Measurements from ENCODE around the gene CELA2A.

The CELA2A gene

DNA sequence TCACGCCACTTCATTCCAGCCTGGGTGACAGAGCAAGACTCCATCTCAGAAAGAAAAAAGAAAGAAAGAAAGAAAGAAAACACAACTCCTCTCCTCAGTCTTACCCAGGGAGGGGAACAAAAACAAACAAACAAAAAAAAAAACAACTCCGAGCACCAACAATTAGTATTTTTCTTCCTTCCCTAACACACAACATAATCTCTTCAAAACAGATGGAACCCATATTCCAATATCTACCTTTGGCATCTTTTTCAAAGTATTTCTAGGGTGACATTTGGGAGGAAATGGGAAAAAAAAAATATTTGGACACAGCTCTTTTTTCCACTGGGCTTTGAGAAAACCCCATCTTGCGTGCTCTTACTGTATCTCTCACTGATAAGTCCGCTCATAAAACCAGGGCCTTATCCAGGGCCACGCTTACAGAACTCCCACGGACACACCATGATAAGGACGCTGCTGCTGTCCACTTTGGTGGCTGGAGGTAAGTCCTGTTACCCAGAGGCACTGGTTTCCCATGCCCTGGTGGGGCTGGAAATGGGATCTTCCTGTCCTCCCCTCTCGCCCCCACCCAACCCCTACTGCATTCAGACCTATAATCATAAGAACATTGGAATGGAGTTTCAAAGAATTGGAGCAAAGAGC is at the start of gene CELA2A:
Gene CELA2A, plus strand, starts transcription at position 420 of the 642 bp plus-strand sequence. Its CDS starts 22 bp downstream, at position 442.
- in situ Hi-C loops (cut with MboI; ENCODE audit: low sequenced_read_pairs), result no loop called here

DNA sequence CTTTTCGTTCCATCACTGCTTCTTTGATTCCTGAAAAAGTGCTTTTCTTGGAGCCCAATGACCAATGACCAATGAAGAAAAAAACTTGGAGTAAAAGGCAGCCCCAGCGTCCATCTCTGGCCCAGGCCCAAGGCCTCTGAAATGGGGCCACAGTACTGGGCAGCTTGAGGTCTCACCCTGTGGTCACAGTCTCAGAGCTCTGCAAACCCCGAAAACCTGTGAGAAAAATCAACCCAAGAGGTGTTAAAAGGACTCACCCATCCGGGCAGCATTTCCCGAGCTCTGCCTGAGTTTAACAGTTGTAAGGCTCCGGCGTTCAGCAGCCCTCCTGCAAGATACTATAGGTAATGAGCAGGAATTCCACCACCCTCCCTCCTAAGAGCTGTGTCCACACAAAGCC is 49.0 kb upstream of the CELA2A start:
- in situ Hi-C loops (cut with MboI; ENCODE audit: low sequenced_read_pairs), result no loop called here

DNA sequence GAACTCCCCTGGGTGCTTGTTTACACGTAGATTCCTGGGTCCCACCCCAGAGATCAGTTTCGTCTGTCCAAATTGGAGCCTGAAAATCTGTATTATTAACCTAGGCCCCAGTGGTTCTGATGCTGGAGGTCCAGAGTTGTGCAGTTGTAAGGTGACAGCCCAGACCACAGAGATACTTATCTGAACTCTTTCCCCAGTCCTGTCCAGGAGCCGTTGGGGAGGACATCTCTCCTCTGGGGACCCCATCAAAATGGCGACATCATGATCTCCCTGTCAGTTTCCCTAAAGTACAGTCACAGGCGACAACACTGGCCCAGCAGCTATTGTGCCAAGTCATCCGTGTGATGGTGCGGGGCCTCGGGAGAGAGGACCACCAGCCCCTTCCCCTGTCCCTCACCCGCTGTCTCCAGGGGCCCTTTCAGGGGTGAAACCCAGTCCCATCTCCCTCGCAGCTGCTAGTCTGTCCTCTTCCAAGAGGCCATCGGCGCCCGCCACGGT is 47.6 kb upstream of the CELA2A start:
- in situ Hi-C loops (cut with MboI; ENCODE audit: low sequenced_read_pairs), result no loop called here

DNA sequence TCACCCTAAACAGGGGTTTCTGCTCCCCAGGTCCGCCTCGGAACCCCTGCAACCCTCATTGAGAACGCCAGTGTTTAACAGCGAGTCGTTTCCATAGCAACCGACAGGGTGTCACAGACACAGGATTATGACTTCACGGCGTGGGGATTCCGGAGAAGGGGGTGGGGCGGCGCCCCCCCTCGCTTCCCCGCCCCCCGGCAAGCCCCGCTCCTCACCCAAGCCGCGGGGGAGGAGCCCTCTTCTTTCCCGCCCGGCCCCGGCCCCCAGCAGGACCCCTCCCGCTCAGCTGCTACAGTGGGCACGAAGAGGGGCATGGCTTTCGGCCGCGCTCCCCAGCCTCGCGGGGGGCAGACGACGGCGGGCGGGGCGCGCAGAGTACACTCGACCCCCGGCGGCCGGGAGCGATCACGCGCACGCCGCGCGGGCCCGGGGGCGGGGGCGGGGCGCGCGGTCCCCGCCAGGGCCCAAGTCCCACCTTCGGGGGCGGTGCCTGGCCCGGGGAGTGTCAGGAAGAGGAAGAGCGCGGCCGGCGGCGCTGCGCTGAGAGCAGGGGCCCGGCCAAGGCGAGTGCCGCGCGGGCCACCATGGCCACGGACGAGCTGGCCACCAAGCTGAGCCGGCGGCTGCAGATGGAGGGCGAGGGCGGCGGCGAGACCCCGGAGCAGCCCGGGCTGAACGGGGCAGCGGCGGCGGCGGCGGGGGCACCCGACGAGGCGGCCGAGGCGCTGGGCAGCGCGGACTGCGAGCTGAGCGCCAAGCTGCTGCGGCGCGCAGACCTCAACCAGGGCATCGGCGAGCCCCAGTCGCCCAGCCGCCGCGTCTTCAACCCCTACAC is 46.9 kb upstream of the CELA2A start, which contains the start of gene EFHD2:
Gene EFHD2, plus strand, starts transcription at position 501 of the 835 bp plus-strand sequence. Its CDS starts 84 bp downstream, at position 585.
- in situ Hi-C loops (cut with MboI; ENCODE audit: low sequenced_read_pairs), result no loop called here

DNA sequence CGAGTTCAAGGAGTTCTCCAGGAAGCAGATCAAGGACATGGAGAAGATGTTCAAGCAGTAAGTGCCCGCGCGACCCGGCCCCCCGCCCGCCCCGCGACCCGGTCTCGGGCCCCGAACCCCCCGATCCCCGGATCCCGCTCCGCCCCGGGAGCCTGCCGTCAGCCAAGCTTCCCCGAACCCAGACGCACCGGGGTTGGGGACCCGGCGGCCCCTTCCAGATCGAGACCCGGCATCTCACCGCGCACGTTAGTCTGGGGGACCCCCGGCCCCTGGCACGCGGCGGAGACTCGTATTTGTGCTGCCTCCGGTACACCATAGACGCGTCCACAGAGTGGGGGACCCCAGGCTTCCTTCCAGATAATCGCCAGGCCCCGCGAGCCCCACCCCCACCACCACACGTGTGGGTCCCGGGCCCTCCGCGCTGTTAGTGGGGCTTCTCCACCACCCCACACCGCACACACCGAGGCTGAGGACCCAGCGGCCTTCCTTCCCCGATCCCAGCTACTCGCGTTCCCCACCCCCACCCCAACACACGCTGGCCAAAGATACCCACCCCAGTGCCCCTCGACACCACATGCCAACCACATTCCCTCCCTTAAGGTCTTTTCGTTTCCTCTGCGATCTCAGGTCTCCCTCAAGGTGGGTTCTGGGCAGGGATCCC is 46.2 kb upstream of the CELA2A start:
- in situ Hi-C loops (cut with MboI; ENCODE audit: low sequenced_read_pairs), result no loop called here

DNA sequence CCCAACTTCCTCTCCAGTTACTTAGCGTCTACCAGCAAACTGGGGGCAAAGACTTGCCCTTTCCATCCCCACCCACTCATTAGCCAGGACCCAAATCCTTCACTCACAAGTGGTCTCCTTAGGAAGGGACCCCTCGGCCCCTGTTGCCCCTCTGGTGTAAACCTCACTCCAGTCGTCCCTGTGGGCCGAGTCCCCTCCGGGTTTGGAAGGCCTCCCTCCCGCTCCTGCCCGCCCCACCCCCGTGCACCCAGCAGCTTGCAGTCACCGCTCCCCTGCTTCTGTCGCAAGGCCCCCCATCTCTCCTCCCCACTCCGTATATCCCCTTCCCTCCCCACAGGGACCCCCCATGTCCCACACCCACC is 45.7 kb upstream of the CELA2A start:
- in situ Hi-C loops (cut with MboI; ENCODE audit: low sequenced_read_pairs), result no loop called here

DNA sequence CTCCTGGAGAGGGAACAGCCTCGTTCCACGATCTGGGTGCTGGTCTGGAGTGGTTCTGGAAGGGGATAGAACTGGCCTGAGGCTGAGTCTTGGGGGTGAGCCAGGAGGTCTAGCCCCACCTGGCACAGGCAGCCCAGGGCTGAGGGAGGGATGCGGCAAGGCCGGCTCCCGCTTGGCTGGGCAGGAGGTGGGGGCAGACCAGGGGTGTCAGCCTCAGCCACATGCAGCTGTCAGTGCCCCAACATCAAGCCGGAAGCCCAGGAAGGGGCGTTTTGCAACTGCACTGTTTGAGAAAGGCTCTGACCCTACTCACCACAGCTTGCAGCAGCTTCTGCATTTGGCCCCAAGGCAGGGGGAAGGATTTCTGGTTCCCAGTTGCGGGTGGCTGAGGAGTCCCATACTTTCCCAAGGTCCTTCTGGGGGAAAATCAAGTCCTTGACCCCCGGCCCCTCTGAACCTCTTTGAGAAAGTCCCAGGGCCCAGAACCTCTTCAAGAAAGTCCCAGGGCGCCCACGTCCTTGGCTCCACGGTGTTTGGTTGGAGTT is 44.9 kb upstream of the CELA2A start:
- in situ Hi-C loops (cut with MboI; ENCODE audit: low sequenced_read_pairs), result no loop called here

DNA sequence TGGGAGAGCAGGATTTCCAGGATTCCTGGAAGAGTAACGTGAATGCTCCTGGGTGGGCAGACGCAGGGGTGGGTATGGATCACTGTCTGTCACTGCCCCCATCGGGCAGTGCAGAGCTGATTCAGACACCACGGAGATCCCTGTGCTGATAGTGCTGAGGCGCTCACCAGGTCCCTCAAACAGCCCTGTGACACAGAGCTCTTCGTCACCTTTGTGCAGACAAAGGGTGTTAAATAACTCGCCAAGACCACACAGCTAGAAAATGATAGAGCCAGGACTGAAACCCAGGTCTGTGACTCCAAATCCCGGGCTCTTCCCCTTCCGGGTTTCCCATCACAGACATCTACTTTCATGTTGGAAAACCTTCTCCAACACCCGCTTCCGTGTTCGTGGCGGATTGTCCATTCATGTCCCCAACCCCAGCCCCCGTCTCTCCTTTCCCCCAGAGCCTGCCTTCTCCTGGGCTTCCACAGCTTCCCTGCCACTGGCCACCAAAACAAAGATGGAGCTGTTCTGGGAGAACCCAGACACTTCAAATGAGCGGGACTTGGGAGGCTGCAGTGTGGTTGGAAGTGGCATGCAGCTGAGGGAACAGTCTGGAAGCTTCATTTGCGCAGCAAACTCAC is 44.2 kb upstream of the CELA2A start:
- in situ Hi-C loops (cut with MboI; ENCODE audit: low sequenced_read_pairs), result no loop called here

DNA sequence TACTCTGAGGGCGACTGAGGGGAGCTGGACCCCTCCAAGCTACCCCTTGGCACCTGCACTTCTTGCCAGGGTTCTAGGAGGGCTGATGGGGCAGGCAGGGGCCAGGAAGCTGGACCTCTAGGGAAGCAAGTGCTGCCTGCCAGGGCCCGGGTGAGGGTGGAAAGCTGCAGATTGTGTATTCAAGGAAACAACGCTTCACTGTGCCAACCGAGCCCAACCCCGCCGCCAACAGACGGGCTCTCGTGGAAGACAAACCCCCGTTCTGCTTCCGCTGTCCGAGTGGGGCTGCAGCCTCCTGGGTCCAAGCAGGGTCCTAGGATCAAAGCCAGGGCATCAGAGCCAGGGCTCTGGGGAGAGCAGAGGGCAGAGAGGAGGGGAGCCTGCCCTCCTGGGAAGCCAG is 43.7 kb upstream of the CELA2A start:
- in situ Hi-C loops (cut with MboI; ENCODE audit: low sequenced_read_pairs), result no loop called here

DNA sequence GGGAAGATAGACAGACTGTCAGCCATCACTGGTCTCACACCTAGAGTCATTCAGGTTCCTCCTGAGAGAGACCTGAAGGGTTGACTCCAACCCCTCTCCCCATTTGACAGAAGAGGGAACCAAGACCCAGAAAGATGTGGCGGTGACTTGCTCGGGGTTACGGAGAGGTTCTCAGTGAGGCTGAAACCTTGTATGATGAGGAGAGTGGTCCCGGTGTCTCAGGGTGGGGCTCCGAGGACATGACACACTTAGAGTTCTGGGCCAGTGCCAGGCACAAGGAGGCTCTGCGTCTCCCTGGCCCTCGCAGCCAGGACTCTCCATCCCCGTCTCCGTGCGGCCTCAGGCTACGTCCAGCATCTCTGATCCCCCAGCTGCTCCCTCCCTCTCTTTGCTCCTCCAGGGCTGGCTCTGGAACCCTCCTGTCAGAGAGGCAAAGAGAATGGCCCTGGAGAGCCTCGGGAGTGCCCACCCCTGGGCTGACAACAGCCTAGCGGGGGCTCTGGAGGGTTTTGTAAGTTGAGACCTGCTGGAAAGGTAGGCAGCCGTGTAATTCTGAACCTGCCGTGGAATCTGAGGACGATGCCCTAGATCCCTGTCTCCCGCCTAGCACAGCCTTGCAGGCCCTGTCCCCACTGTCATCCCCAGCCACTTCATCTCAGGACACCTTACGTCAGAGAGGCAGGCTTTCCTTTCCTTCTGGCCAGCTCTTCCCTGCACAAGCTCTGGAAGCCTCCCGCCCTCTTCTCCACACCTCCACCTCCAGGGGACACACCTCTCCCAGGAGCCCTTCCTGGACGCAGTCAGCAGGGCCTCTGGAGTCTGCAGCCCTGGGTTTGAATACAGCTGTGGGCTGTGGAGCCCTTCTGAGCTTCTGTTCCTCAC is 42.7 kb upstream of the CELA2A start:
- in situ Hi-C loops (cut with MboI; ENCODE audit: low sequenced_read_pairs), result no loop called here

DNA sequence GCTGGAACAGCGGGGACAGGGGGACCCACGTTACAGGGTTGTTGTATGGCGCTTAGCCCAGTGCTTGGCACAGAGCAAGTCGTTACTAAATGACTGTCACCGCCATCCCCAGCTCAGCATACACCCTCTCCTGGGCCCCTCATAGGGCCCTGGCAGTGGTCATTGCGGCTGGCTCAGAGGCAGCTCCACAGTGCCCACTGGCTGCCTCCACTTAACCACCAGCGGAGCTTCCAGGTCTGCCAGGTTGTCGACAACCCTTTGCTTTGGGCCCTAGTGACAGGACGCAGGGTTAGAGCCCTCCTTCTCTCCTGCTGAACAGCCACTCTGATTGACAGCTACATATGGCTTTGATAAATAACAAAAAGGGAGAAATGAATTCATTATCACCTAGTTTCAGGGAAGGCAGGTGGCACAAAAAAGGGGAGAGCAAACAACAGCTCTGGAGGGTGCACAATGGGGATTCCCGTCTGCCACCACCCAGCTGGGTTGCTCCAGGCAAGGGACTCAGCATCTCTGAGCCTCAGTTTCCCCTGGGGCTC is 42.0 kb upstream of the CELA2A start:
- in situ Hi-C loops (cut with MboI; ENCODE audit: low sequenced_read_pairs), result no loop called here

DNA sequence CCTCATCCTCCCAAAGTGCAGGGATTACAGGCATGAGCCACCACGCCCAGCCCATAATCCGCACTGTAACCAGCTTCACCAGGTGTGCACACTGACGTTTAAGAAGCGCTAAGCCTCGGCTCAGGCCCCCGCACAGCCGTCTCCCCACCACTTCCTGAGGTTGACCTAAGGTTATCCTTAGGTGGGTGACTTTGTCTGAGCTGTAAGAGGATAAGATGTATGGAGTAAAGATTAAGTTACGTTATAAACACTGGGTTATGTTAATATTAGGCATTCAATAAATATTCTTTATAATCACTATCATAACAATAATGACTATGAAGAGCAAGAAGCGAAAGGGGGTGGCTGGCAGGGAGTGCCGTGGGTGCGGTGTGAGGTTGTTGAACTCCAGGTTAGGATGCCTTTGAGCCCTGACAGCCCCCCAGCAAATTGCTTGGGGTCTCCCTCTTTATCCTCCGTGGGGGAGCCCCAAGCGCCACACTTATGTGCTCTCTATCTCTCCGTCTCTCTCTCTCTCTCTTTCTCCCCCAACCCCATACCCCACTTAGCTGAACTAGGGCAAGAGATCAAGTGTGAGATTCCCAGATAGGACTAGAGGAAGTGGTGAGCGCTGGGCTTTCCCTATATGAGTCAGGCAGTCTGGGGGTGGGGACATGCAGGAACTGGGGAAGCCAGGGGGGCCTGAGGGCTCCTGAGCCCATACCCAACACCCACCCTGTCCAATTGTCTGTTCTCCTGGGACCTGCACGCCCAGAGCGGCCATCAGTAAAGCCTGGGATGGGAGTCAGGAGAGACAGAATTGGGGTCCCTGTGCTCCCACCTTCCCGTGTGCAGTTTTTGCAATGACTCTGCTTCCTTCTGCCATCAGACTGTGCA is 39.2 kb upstream of the CELA2A start:
- in situ Hi-C loops (cut with MboI; ENCODE audit: low sequenced_read_pairs), result no loop called here

DNA sequence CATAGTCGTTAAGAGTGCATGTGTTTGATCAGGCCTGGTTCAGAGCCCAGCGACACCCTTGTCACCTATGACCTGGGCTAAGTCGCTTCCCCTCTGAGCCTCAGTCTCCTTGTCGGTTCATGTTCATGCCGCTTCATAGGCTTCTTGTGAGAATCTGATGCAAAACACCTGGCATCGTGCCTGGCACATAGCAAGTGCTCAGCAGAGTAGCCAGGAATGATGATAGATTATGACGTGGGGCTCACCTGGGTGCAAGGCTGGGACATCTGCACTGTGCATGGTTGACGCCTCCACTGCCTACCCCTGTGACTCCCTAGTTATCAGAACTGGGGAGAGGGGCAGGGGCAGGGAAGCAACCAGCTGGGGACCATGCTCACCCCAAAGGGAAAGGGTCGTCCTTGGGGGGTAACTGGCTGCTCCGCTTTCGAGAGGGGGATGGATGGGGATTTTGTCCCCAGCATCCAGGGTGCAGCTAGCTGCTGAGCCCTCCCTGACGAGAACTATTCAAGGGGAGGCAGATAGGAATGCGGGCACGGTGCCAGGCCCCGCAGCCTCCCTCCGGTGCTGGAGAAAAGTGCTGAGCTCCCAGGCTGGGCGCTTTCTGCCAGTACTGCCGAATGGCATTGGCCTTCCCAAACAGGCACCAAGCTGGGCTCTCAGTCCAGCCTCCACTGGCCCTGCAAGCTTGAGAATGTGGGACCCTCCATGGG is 37.6 kb upstream of the CELA2A start:
- in situ Hi-C loops (cut with MboI; ENCODE audit: low sequenced_read_pairs), result no loop called here

DNA sequence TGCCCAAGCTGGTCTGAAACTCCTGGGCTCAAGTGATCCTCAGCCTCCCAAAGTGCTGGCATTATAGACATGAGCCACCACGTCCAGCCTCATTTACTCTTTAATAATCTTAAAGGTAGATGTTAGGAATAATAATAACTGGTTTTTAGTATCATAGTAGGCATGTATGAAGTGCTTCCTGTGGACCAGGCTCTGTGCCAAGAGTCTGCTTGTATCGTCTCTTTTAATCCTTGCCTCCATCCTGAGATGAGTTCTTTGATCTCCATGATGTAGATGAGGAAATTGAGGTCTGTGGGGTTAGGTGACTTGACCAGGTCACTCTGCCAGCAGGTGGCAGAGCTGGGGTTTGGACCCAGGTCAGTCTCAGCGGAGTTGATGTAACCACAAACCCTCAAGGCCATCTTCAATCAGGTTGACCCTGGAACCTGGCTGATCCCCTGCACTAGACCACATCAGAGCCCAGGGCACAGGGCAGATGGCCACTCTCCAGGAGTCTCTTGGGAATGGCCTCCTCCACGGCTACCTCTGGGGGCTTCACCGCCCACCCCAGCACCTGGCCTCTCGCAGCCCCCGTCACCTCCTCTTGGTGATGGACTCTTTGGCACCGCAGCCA is 35.6 kb upstream of the CELA2A start:
- in situ Hi-C loops (cut with MboI; ENCODE audit: low sequenced_read_pairs), result no loop called here

DNA sequence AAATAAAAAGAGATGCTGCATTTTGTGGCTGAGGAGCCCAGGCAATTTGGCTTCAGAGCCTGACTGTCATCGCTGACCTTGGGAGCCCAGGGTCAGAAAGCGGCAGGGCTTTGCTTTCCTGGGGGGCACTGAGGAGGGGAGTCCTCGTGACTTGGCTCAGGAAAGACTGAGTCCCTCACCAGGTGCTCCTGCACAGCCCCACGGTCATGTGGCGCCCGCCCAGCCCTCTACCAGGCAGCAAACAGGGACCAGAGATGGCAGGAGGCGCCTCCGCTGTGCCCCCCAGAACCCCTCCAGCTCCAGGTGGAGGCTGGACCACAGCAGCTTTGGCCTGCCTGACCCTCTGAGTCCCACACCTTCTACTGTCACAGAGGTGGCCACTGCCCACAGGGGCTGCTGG is 33.7 kb upstream of the CELA2A start:
- in situ Hi-C loops (cut with MboI; ENCODE audit: low sequenced_read_pairs), result no loop called here

DNA sequence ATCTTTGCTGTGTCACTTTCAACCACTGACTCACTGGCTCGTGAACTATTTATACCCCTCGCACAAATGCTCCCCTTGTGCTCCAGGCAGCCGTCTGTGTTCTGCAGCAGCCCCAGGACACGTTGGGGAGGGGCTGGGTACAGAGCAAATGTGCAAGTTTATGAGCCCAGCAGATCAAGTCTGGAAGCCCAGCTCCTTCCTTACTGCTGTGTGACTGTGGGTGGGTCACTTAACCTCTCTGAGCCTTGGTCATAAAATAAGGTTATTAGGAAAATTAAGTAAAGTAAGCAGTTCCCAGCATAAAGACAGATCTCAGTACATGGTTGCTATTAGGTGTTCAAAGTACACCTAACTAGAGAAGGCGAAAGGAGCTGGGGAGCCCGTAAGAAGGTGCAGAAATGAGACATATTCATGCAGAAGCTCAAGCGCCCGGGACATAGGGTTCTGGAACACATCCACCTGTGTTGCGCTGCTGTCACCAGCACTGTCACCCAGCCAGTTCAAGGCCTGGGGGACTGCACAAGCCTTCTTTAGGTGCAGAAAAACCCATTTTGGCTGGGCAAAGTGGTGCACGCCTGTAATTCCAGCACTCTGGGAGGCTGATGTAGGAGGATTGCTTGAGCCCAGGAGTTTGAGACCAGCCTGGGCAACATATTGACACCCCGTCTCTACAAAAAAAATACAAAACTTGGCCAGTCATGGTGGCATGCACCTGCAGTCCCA is 33.0 kb upstream of the CELA2A start:
- in situ Hi-C loops (cut with MboI; ENCODE audit: low sequenced_read_pairs), result no loop called here

DNA sequence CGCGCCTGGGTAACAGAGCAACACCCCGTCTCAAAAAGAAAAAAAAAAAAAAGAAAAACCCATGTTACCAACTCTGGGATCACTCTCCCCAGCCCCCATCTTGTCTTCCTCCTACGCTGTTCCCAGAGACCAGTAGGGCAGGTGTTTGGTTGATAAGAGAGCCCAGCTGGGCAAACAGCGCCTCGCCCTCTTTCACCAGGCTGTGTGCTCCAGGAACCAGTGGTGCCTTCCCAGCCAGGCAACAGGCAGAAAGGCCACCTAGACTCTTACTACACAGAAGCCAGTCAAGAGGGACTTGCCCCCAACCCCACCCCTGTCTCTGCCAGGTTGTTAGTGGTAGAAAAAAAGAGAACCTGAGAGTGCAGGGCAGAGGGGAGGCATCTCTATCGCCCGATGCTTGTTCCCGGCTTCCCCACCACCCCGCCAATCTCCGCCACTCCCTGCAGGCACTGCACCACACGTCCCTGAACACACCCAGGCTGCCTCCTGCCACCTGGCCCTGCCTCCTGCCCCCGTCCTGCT is 32.3 kb upstream of the CELA2A start:
- in situ Hi-C loops (cut with MboI; ENCODE audit: low sequenced_read_pairs), result no loop called here
